ENCODE results near the gene SYMPK. TPM values are rescaled to one million over a fixed set of nuclear protein-coding genes. Genes with fewer than 3 reads are reported as not detected.
A peak's percentile ranks its signal among the peaks of the same experiment; 100 is the strongest.

Gene SYMPK
- 100 to 1,000 TPM; 107 to 217 TPM for total RNA-seq

- Mint-ChIP-seq H3K36me3 (peaks cover 4% of the 10 kb centered on the region), H3K4me1 (ENCODE audit: low read depth in 2 of 2) (peaks cover 25 to 29% of the 10 kb centered on the region in 2 donors), H3K27me3 (peaks cover 9 to 15% of the 10 kb centered on the region in 2 donors), H3K4me3 (peak within 1 kb of the TSS; percentile 95), H3K9me3 (no peaks in the 10 kb centered on the region), H3K27ac (peak within 1 kb of the TSS; percentile 81 to 95)
- ATAC-seq (peak; percentile 98 to 99), DNase-seq (ENCODE audit: low spot score) (peak; percentile 100)
Measured at GRCh38 chr19:45862564-45863334, at the start of gene SYMPK. TSS of gene SYMPK (minus strand) at chr19:45863147. CDS start at chr19:45854495, 8,652 bp downstream.

GRCh38 chr19:45911291-45911690, 48.3 kb upstream of the SYMPK start:
- Mint-ChIP-seq H3K9me3 (no peaks in the 10 kb centered on the region), H3K4me1 (ENCODE audit: low read depth in 2 of 2) (peaks cover 0 to 7% of the 10 kb centered on the region in 2 donors), H3K27ac (no peak overlapping the region), H3K4me3 (no peak overlapping the region), H3K36me3 (no peaks in the 10 kb centered on the region), H3K27me3 (peaks cover 17 to 20% of the 10 kb centered on the region in 2 donors)
- ATAC-seq (no peak), DNase-seq (ENCODE audit: low spot score) (no peak)

GRCh38 chr19:45908956-45909355, 46.0 kb upstream of the SYMPK start:
- DNase-seq (ENCODE audit: low spot score) (no peak), ATAC-seq (peak in 1 of 2 donors; percentile 66)
- Mint-ChIP-seq H3K4me3 (no peak overlapping the region), H3K4me1 (ENCODE audit: low read depth in 2 of 2) (peaks cover 0 to 7% of the 10 kb centered on the region in 2 donors), H3K27me3 (peaks cover 16 to 20% of the 10 kb centered on the region in 2 donors), H3K9me3 (no peaks in the 10 kb centered on the region), H3K36me3 (no peaks in the 10 kb centered on the region), H3K27ac (peak overlapping the region in 1 of 2 donors; percentile 3)

- DNase-seq (ENCODE audit: low spot score) (no peak), ATAC-seq (no peak)
- Mint-ChIP-seq H3K36me3 (no peaks in the 10 kb centered on the region), H3K9me3 (no peaks in the 10 kb centered on the region), H3K4me3 (no peak overlapping the region), H3K4me1 (ENCODE audit: low read depth in 2 of 2) (peaks cover 8 to 12% of the 10 kb centered on the region in 2 donors), H3K27me3 (peaks cover 4 to 9% of the 10 kb centered on the region in 2 donors), H3K27ac (no peak overlapping the region)
Measured at GRCh38 chr19:45906221-45906620, 43.3 kb upstream of the SYMPK start.

- H3K27me3 Mint-ChIP-seq, result peaks cover 4 to 6% of the 10 kb centered on the region in 2 donors
- peaks cover 14 to 21% of the 10 kb centered on the region in 2 donors for H3K4me1 Mint-ChIP-seq (ENCODE audit: low read depth in 2 of 2)
- H3K36me3 Mint-ChIP-seq, result peaks cover 4% of the 10 kb centered on the region
- H3K4me3 Mint-ChIP-seq, result no peak overlapping the region
- H3K9me3 Mint-ChIP-seq, result no peaks in the 10 kb centered on the region
- ATAC-seq, result no peak
- no peak for DNase-seq (ENCODE audit: low spot score)
- H3K27ac Mint-ChIP-seq, result no peak overlapping the region
Measured at GRCh38 chr19:45905011-45905410, 42.1 kb upstream of the SYMPK start.

- H3K4me1 Mint-ChIP-seq (ENCODE audit: low read depth in 2 of 2), result peaks cover 16 to 21% of the 10 kb centered on the region in 2 donors
- H3K27ac Mint-ChIP-seq, result peak overlapping the region; percentile 79 to 93
- H3K4me3 Mint-ChIP-seq, result peak overlapping the region; percentile 97
- H3K27me3 Mint-ChIP-seq, result no peaks in the 10 kb centered on the region
- peak; percentile 99 for DNase-seq (ENCODE audit: low spot score)
- peak; percentile 92 to 94 for ATAC-seq
- peaks cover 10% of the 10 kb centered on the region for H3K36me3 Mint-ChIP-seq
- H3K9me3 Mint-ChIP-seq, result no peaks in the 10 kb centered on the region
Measured at GRCh38 chr19:45902651-45903625, 40.0 kb upstream of the SYMPK start.

- Mint-ChIP-seq H3K27me3 (no peaks in the 10 kb centered on the region), H3K36me3 (peaks cover 10% of the 10 kb centered on the region), H3K9me3 (no peaks in the 10 kb centered on the region), H3K4me3 (peak within 1 kb of the TSS; percentile 97), H3K4me1 (ENCODE audit: low read depth in 2 of 2) (peaks cover 16 to 21% of the 10 kb centered on the region in 2 donors), H3K27ac (peak within 1 kb of the TSS; percentile 79 to 93)
- ATAC-seq (no peak), DNase-seq (ENCODE audit: low spot score) (no peak)
Measured at GRCh38 chr19:45901912-45902650, 39.1 kb upstream of the SYMPK start, which contains the start of gene MYPOP. TSS of gene MYPOP (minus strand) at chr19:45902613. CDS start at chr19:45901773, 840 bp downstream.

GRCh38 chr19:45901432-45901911, 38.5 kb upstream of the SYMPK start:
- Mint-ChIP-seq H3K27ac (peak overlapping the region; percentile 79 to 93), H3K36me3 (peaks cover 10% of the 10 kb centered on the region), H3K27me3 (no peaks in the 10 kb centered on the region), H3K4me1 (ENCODE audit: low read depth in 2 of 2) (peaks cover 16 to 21% of the 10 kb centered on the region in 2 donors), H3K4me3 (peak overlapping the region; percentile 97), H3K9me3 (no peaks in the 10 kb centered on the region)
- peak in 1 of 2 donors; percentile 12 for ATAC-seq
- DNase-seq (ENCODE audit: low spot score), result peak; percentile 75

- DNase-seq (ENCODE audit: low spot score) (no peak), ATAC-seq (no peak)
- Mint-ChIP-seq H3K27me3 (no peaks in the 10 kb centered on the region), H3K4me3 (peak overlapping the region; percentile 34), H3K36me3 (peaks cover 10% of the 10 kb centered on the region), H3K4me1 (ENCODE audit: low read depth in 2 of 2) (peaks cover 16 to 21% of the 10 kb centered on the region in 2 donors), H3K9me3 (no peaks in the 10 kb centered on the region), H3K27ac (no peak overlapping the region)
Measured at GRCh38 chr19:45900738-45901431, 37.9 kb upstream of the SYMPK start.

GRCh38 chr19:45899919-45900589, 37.1 kb upstream of the SYMPK start:
- peaks cover 16 to 24% of the 10 kb centered on the region in 2 donors for H3K4me1 Mint-ChIP-seq (ENCODE audit: low read depth in 2 of 2)
- ATAC-seq (no peak), DNase-seq (ENCODE audit: low spot score) (no peak)
- no peaks in the 10 kb centered on the region for H3K27me3 Mint-ChIP-seq
- no peaks in the 10 kb centered on the region for H3K9me3 Mint-ChIP-seq
- H3K36me3 Mint-ChIP-seq, result peaks cover 16% of the 10 kb centered on the region
- H3K27ac Mint-ChIP-seq, result no peak overlapping the region
- peak overlapping the region; percentile 34 for H3K4me3 Mint-ChIP-seq

- Mint-ChIP-seq H3K4me1 (ENCODE audit: low read depth in 2 of 2) (peaks cover 16 to 25% of the 10 kb centered on the region in 2 donors), H3K9me3 (no peaks in the 10 kb centered on the region), H3K27me3 (no peaks in the 10 kb centered on the region), H3K4me3 (peak overlapping the region; percentile 25), H3K27ac (no peak overlapping the region), H3K36me3 (peaks cover 17% of the 10 kb centered on the region)
- ATAC-seq, result no peak
- DNase-seq (ENCODE audit: low spot score), result no peak
Measured at GRCh38 chr19:45899253-45899652, 36.3 kb upstream of the SYMPK start.

- H3K9me3 Mint-ChIP-seq, result no peaks in the 10 kb centered on the region
- DNase-seq (ENCODE audit: low spot score), result no peak
- H3K27me3 Mint-ChIP-seq, result no peaks in the 10 kb centered on the region
- no peak for ATAC-seq
- no peak overlapping the region for H3K4me3 Mint-ChIP-seq
- H3K4me1 Mint-ChIP-seq (ENCODE audit: low read depth in 2 of 2), result peaks cover 16 to 28% of the 10 kb centered on the region in 2 donors
- peaks cover 17% of the 10 kb centered on the region for H3K36me3 Mint-ChIP-seq
- no peak overlapping the region for H3K27ac Mint-ChIP-seq
Measured at GRCh38 chr19:45897261-45897812, 34.4 kb upstream of the SYMPK start.
